ENCODE measurements around the gene SLX9. TPM values are rescaled to one million over a fixed set of nuclear protein-coding genes. Genes with fewer than 3 reads are reported as not detected.
A peak's percentile ranks its signal among the peaks of the same experiment; 100 is the strongest.

The SLX9 gene
- total RNA-seq, 1 donor from 2014 or later = 33.3 TPM

DNA sequence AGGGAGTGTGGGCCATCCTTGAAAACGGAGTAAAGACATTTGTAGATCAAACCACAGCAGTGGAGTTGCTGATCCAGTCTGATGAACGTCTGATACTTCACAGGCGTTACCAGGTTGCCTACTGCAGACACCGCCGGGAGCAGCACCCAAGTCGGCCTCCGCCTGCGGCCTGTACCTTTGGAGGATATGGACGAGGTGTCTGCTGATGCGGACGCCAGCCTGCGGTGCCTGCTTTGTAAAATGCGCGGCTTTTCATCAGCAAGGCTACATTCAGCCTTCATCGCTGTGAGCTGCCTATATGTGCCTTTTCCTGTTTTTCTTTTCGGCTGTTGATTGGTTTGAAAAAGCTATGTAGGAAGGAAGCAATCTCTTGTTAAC is 16.0 kb downstream of the SLX9 start:
- peak overlapping the region; percentile 25 for H3K27ac Mint-ChIP-seq
- no peaks in the 10 kb centered on the region for H3K27me3 Mint-ChIP-seq
- peaks cover 10% of the 10 kb centered on the region for H3K4me1 Mint-ChIP-seq (ENCODE audit: unreplicated experiment)
- no peak for DNase-seq (ENCODE audit: extremely low spot score, unreplicated experiment)
- H3K9me3 Mint-ChIP-seq = no peaks in the 10 kb centered on the region
- H3K36me3 Mint-ChIP-seq = peaks cover 4% of the 10 kb centered on the region
- TF ChIP-seq, protein P1, sequence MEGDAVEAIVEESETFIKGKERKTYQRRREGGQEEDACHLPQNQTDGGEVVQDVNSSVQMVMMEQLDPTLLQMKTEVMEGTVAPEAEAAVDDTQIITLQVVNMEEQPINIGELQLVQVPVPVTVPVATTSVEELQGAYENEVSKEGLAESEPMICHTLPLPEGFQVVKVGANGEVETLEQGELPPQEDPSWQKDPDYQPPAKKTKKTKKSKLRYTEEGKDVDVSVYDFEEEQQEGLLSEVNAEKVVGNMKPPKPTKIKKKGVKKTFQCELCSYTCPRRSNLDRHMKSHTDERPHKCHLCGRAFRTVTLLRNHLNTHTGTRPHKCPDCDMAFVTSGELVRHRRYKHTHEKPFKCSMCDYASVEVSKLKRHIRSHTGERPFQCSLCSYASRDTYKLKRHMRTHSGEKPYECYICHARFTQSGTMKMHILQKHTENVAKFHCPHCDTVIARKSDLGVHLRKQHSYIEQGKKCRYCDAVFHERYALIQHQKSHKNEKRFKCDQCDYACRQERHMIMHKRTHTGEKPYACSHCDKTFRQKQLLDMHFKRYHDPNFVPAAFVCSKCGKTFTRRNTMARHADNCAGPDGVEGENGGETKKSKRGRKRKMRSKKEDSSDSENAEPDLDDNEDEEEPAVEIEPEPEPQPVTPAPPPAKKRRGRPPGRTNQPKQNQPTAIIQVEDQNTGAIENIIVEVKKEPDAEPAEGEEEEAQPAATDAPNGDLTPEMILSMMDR (conservative IDR thresholded peaks at IDR 0.05) = no peak
- H3K4me3 Mint-ChIP-seq = no peak overlapping the region

DNA sequence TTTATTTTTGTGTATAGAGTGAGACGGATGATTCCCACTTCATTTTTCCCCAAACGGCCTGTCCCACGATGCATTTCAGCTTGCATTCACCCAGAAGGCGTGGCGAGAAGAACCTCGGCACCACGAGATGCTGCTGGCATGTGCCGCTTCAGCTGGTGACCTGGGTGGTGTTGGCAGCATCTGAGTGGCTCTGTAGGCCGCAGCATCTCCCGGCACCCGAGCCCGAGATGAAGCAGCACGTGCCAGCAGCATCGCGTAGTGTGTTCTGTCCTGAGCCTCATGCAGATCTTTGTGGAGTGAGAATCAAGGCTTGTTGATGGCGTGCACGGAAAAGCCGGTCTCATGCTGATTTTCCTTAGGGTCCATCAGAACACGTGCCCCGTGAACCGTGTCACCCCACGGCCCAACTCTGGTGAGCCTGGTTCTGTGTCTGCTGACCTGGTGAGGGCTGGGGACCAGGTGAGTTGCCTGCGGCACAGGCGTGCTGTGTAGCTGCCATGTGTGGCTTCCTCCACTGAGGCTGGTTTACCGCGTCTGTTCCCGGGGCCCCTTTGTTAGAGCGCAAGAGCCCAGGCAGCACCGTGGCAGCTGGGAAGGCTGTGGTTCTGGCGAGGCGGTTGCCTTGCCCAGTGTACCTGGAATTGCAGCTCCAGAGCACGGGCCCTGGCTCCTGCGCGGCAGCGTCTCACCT is 16.7 kb downstream of the SLX9 start:
- H3K4me3 Mint-ChIP-seq = no peak overlapping the region

DNA sequence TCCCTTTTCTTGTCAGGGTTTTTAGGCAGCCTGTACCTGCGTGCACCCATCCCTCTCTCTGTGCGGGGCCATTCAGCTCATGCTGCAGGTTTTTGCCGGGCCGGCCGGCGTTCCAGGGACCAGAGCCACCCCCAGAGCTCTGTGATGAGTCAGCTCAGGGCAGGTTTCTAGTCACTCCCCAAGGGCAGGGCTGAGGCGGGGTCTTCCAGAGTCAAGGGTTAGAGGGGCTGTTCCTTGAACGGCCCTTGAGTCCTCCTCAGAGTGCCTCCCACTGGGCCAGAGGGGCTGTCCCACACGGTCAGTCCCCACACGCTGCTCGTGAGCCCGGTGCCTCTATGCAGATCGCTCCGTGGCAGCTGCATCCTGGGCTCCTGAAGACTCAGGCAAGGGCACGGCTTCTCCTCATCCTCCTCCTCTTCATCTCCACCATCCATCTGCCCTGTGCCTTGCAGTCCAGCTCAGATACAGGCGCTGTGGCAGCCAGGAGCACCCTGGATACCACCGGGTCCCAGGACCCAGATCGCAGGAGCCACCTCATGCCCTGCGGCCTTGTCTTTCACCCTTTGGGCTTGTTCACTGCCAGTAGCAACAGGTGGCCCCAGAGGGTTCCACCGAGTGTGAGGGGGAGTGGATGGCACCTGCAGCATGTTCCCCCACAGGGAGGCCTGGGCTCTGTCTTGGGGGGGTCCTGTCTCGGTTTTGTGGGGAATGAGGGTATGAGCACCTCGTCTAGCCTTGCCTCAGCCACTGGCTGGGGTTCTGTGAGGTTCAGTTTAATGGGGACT is 17.4 kb downstream of the SLX9 start:
- peaks cover 6% of the 10 kb centered on the region for H3K36me3 Mint-ChIP-seq
- no peak for DNase-seq (ENCODE audit: extremely low spot score, unreplicated experiment)
- no peak overlapping the region for H3K27ac Mint-ChIP-seq
- H3K4me1 Mint-ChIP-seq (ENCODE audit: unreplicated experiment) = peaks cover 11% of the 10 kb centered on the region
- no peaks in the 10 kb centered on the region for H3K9me3 Mint-ChIP-seq
- H3K27me3 Mint-ChIP-seq = no peaks in the 10 kb centered on the region
- H3K4me3 Mint-ChIP-seq = no peak overlapping the region
- TF ChIP-seq, protein P1 (conservative IDR thresholded peaks at IDR 0.05) = no peak

More for the DNA sequence above, 16.7 kb downstream of the SLX9 start:
- Mint-ChIP-seq H3K9me3 (no peaks in the 10 kb centered on the region), H3K27me3 (no peaks in the 10 kb centered on the region), H3K36me3 (peaks cover 4% of the 10 kb centered on the region), H3K4me1 (ENCODE audit: unreplicated experiment) (peaks cover 10% of the 10 kb centered on the region), H3K27ac (no peak overlapping the region)
- TF ChIP-seq, protein P1 (conservative IDR thresholded peaks at IDR 0.05) = no peak
- DNase-seq (ENCODE audit: extremely low spot score, unreplicated experiment) = no peak

DNA sequence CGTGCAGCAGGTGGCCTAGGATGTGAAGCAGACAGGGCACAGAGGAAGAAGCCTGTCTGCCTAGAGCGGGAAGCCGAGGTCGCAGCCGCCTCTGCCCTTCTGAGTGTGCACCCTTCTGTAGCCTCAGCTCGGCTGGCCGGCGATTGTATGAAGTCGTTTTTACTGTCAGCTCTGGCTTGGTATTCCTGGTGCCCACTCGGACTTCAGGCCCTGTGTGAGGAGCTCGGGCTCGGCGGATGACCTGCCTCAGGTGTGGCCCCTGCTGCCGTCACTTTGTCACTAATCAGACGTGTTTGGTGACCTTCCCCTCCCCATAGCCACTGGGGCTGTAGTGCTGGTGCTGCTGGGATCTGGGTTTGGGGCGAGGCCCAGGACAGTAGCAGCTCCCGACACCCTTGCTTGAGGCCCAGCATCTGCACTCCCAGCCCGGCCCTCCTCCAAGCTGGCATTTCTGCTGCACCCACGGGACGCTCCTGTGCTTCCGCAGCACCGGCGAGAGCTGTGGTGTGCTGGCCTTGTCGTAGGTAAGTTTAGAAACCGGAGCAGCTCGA is 18.1 kb downstream of the SLX9 start:
- TF ChIP-seq, protein P1 (conservative IDR thresholded peaks at IDR 0.05) = no peak
- Mint-ChIP-seq H3K36me3 (peaks cover 11% of the 10 kb centered on the region), H3K9me3 (no peaks in the 10 kb centered on the region), H3K27me3 (no peaks in the 10 kb centered on the region), H3K4me1 (ENCODE audit: unreplicated experiment) (peaks cover 16% of the 10 kb centered on the region), H3K4me3 (no peak overlapping the region), H3K27ac (no peak overlapping the region)
- DNase-seq (ENCODE audit: extremely low spot score, unreplicated experiment) = no peak

DNA sequence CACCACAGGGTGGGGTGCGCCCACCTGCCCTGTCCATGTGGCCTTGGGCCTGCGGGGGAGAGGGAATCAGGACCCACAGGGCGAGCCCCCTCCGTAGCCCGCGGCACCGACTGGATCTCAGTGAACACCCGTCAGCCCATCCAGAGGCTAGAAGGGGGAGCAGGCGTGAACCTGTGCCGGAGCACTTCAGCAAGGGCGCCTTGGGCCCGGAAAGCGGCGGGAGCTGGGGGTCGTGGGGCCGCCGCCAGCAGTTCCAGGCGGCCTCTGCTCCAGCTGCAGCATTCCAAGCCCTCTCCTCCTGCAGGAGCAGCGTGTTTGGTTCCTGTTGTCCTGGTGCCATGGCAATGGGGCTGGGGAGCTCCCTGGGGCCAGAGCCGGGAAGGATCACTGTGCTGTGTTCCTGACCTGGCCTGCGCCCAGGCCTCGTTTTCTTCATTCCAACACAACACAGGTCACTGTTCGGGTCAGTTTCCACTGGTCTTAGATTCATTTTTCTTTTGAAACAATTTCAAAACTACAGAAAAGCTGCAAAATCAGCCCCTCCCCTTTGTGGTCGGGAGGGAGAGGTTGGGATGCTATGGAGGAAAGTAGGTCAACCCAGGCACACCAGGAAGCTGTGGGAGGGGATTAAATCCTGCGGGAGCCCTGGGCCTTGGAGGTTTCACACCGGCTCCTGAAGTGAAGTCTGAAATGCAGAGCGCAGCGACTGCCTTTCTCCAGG is 18.8 kb downstream of the SLX9 start:
- TF ChIP-seq, protein P1 (conservative IDR thresholded peaks at IDR 0.05) = no peak
- peaks cover 16% of the 10 kb centered on the region for H3K4me1 Mint-ChIP-seq (ENCODE audit: unreplicated experiment)
- no peaks in the 10 kb centered on the region for H3K27me3 Mint-ChIP-seq
- H3K9me3 Mint-ChIP-seq = no peaks in the 10 kb centered on the region
- H3K4me3 Mint-ChIP-seq = peak overlapping the region; percentile 57
- peaks cover 15% of the 10 kb centered on the region for H3K36me3 Mint-ChIP-seq
- DNase-seq (ENCODE audit: extremely low spot score, unreplicated experiment) = no peak
- H3K27ac Mint-ChIP-seq = peak overlapping the region; percentile 21

Data from type B pancreatic cell (in vitro differentiated cells).